MM.1S (cell line): Measurements from ENCODE around the gene GAA.

Source experiments
- EZH2 ChIP-seq: fragments of 300-600 bp; sonication (generic); optimal IDR thresholded peaks from 2 replicates; pipeline ENCODE3; 2017; ENCODE audit warnings: low read depth, mild to moderate bottlenecking, antibody characterized with exemption, low read length, mixed read lengths
- TF ChIP-seq, protein P1 (sequence below): fragments of 300-600 bp; sonication (generic); IDR thresholded peaks from 2 replicates; pipeline ENCODE4 v1.5.1; 2016; ENCODE audit warnings: antibody characterized with exemption, low read length, mixed read lengths

DNA sequence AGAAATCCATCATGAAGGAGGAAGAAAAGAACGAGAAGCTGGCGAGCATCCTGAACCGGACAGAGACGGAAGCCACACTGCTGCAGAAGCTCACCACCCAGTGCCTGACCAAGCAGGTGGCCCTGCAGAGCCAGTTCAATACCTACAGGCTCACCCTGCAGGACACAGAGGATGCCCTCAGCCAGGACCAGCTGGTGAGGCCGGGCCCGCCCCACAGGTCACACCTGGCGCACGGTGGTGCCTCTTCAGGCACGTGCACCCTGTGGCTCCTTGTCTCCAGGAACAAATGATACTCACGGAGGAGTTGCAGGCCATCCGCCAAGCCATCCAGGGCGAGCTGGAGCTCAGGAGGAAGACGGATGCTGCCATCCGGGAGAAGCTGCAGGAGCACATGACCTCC is 19.8 kb upstream of the GAA start:
- TF ChIP-seq, protein P1, sequence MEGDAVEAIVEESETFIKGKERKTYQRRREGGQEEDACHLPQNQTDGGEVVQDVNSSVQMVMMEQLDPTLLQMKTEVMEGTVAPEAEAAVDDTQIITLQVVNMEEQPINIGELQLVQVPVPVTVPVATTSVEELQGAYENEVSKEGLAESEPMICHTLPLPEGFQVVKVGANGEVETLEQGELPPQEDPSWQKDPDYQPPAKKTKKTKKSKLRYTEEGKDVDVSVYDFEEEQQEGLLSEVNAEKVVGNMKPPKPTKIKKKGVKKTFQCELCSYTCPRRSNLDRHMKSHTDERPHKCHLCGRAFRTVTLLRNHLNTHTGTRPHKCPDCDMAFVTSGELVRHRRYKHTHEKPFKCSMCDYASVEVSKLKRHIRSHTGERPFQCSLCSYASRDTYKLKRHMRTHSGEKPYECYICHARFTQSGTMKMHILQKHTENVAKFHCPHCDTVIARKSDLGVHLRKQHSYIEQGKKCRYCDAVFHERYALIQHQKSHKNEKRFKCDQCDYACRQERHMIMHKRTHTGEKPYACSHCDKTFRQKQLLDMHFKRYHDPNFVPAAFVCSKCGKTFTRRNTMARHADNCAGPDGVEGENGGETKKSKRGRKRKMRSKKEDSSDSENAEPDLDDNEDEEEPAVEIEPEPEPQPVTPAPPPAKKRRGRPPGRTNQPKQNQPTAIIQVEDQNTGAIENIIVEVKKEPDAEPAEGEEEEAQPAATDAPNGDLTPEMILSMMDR, result no peak
- TF ChIP-seq EZH2, result no peak
